ENCODE measurements around the gene FBXW4.

The FBXW4 gene

GRCh38 chr10:101565370-101565900 is 129.5 kb downstream of the FBXW4 start:
- DNase-seq = no peak

- no peak for DNase-seq
These were observed 130.4 kb downstream of the FBXW4 start for GRCh38 chr10:101564490-101564991.

- DNase-seq = no peak
These were observed 131.4 kb downstream of the FBXW4 start for GRCh38 chr10:101563497-101564040.

GRCh38 chr10:101563007-101563406 is 132.0 kb downstream of the FBXW4 start:
- no peak for DNase-seq

- DNase-seq = no peak
These were observed 132.7 kb downstream of the FBXW4 start for GRCh38 chr10:101562231-101562630.

GRCh38 chr10:101561068-101561915 is 133.7 kb downstream of the FBXW4 start:
- no peak for DNase-seq
